Fibroblast of skin of left biceps (primary cell): Measurements from ENCODE around the gene CASP10.

Experiments used
- DNase-seq, 2 experiments: peaks; one replicate each; pipeline ENCODE4 v3.0.0-alpha.2; 2013; ENCODE audit warnings: low read depth in 2 of 2

The CASP10 gene

DNA sequence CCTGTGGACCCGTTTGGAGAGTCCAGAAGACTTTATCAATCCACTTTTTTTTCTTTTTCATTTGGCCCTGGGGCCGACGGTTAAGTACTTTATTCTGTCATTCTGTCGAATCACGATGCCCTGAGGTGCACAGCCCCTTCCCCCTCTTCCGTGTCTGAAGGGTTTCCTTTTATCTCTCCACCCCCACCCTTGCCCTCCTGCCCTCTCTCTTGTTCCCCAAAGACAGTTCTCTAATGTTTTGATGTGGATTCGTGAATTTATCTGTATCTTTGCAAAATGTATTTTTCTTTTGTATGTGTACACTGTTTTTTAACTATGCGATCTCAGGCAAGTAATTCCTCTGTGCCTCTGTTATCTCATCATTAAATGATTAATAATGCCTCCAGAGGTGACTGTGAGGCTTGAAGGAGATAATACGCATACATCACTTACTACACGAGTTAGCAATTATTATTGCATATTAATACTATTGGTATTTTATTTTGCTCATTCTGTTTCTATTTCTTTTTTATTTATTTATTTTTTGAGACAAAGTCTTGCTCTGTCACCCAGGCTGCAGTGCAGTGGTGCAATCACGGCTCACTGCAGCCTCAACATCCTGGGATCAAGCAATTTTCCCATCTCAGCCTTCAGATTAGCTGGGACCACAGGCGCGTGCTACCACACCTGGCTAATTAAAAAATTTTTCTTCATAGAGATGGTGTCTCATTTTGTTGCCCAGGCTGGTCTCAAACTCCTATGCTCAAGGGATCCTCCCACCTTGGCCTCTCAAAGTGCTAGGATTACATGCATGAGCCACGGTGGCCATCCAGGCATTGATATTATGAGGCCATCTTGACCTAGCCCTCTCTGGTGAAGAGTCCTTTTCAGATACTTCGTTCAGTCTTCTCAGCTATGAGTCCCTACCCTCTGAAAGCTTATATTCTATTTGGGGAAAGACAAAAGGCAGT, 76.0 kb downstream of the CASP10 start:
- no peak for DNase-seq

DNA sequence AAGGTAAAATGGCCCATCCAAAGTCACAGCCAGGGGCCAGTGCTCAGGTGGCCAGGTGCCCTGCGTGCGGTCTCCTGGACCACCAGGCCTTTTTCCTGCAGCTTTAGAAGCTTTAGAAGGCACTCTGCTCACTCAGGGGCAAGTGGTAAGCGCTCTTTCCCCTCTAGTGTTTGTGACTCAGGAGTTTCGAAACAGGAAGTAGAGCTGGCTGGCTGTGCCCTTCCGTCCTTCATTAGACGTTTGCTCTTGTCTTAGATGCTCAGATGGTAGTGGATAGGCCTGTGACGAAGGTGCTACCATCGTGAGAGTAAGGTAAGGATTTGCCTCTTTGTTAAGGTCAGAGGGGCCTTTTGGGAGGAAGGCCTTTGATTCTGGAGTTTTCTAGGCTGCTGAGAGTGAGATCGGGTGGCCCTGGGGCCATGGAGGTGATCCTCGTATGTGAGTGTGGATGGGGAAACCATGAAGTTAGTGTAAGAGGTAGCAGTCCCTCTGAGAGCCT, 77.4 kb downstream of the CASP10 start, which contains the start of gene CASP8:
Gene CASP8 (plus strand): TSS at position 235 of the 499 bp plus-strand sequence. CDS start 5,951 bp downstream, outside the sequence.
- no peak for DNase-seq

DNA sequence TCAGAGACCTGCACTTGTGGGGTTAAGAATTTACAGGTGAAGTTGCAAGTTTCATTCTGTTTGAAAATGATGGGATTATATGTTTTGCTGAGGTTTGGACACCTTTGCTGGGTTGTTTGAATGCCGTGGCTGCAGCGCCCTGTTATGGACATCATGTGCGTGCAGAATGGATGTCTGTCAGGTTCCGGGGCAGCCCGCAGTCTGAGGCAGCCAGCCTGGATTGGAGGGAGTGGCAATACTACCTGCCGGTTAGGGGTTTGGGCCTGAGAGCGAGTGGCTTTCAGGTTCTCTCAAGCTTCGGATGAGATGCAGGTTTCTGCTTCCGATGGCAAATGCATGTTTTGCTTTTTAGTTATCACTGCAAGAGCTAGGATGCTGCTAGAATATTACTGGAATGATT, 78.5 kb downstream of the CASP10 start:
- DNase-seq = no peak

DNA sequence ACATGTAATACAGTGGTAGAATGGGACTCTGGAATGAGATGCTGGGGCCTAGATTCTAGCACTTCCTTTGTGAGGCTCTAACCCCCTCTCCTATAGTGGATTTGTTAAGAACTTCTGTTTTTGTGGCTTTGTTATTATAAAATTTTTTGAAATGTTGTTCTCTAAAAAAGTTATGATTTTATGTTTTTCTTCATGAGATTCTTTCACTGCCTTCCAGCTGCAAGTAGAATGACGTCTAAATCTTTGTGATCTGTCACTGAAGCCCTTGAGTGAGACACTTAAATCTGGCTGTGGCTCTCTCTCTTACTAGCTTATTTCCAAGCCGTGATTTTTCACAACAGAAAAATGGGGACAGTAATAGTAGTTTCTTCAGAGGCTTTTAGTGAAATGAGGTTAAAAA, 79.0 kb downstream of the CASP10 start:
- no peak for DNase-seq

GRCh38 chr2:201262718-201263117, 79.8 kb downstream of the CASP10 start:
- no peak for DNase-seq

DNA sequence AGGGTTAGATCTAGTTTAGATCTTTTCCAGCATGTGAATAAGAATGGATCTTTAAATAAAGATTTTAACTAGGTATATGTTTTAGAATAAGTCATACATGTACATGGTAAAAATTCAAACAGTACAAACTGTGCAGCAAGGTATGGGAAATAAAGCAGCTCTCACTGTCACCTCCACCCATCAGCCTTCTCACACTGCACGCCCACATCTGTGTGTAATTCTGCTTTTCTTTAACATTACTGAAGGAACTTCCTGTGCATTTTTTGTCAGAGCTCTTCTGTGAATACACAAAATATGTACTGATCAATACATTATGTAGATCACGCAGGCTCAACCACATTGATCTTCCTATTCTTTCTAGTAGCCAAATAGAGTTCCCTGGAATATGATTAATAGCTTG, 80.8 kb downstream of the CASP10 start:
- DNase-seq = no peak

DNA sequence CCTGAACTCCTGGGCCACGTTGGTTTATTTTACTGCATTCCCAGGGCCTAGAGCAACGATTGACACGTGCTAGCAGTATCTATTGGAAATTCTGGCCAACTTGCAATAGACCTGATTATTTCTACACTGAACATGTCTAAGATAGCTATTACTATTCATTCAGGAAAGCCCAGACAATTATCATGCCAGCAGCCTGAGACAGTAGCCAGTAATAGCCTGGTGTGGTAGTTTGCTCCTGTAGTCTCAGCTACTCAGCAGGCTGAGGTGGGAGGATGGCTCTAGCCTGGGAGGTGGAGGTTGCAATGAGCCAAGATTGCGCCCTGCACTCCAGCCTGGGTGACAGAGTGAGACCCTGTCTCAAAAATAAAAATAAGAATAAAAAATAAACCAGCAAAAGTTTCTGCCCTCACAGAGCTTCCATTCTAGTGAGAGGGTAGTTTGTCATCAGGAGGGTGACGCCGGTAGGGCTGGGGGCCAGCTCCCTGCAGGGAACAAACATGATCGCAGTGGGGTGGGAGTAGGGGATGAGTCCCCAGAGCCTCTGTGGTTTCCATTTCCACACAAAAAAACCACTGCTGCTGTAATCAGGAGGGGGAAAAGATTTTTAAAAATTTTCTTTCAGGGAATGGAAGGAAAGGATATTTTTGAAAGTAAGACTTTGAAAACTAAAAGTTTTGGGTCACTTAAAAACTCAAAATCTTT, 81.7 kb downstream of the CASP10 start:
- DNase-seq = no peak

GRCh38 chr2:201266629-201267028, 83.7 kb downstream of the CASP10 start:
- no peak for DNase-seq

DNA sequence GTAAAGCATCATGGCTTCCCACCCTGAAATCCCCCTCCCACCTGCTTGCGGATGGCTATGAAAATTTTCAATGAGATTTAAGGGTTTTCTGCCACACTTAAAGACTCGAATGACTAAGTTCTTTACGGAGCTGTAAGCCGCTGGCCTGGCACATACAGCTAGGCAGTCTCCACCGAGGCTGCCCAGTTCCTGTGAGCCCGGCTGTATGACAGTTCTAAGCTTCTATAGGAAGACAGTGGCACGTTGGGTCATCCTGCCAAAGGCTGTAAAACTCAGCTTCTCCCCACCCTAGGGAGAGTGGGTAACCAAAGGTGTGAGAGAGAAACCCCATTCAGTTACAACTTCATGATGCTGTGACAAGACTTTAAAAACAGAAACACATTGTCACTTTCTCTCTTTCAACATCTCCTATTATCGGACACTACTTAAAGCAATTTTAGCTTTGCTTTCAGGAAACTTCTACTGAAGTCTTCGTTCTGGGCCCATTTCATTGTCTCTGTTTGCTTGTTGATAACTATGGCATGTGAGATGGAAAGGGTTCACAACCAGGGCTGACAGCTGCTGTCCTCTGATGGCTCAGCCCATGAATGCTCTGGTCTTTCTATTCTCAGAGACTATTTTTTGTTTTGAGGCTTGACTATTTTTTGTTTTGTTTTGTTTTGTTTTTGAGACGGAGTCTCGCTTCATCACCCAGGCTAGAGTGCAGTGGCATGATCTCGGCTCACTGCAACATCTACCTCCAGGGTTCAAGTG, 84.5 kb downstream of the CASP10 start:
- no peak for DNase-seq

DNA sequence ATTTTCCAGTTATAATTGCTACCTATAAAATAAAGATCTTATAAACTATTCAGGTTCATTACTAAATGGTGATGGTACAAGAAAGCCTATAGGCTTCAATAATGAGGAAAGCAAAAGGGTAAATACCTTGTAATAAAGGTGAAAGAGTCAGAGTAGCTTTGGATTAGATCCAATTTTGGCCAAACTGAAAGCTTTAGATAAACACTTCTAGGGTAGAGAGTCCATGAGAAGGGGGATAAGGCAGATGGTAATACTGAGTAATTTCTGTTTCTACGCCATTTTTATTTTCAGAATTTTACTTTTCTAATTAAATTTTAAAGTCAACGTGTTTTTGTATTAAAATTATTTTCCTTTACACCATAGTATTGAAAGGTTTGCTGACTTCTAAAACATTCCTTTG, 86.8 kb downstream of the CASP10 start:
- DNase-seq = no peak

DNA sequence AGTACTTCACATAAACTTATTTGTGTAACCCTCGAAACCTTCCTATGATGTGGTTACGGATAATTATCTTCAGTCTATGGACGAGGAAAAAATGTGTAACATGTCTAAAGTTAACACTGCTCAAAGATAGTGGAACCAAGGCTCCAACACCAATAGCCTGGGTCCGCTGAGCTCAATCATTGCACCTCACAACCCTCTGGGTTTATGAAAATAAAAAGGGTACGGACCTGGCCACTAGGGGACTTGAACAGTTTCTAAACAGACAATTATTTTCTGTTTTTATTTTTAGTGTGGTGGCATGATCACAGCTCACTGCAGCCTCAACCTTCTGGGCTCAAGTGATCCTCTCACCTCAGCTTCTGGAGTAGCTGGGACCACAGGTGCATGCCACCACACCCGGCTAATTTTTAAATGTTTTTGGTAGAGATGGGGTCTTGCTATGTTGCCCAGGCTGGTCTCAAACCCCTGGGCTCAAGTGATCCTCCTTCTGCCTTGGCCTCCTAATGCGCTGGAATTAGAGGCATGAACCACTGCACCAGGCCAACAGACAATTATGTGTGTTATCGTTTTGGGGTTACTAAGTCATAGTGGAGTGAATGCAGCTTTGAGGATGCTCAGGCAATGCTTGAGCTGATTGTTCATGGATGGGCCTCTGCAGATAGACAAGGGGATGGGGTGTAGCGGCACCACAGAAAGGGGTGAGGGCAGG, 87.5 kb downstream of the CASP10 start:
- DNase-seq = no peak

DNA sequence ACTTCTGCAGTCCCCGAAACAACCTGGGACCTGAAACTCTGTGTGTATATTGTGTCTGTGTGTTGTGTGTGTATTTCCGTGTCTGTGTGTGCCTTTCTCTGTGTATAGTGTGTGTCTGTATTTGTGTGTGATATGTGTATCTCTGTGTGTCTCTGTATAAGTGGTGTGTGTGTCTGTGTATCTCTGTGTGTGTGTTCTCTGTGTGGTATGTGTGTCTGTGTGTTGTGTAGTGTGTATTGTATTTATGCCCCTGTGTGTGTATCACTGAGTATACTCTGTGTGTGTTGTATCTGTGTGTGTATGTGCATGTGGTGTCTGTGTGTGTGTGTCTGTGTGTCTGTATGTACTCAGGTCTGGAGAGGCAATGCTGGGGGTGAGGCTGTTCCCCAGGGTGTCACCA, 89.0 kb downstream of the CASP10 start:
- DNase-seq = no peak

GRCh38 chr2:201273330-201273983, 90.5 kb downstream of the CASP10 start:
- no peak for DNase-seq

GRCh38 chr2:201275069-201275468, 92.1 kb downstream of the CASP10 start:
- no peak for DNase-seq

DNA sequence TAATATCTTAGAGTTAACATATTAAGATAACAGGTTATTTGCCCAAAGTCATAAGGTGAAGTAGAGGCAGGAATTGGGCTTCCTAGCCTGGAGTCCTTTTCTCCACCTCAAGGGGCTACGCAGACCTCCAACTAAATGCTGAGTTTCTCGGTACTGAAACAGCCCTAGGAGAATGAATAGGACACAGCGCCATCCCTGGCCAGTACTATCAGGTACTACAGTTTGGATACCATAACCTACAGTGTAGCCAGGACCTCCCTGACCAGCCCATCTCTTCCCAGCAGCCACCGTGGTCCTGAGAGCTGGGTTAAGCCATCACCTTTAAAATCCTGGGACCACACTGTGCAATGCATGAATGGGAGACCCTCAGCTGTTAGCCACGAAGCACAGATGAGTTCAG, 93.0 kb downstream of the CASP10 start:
- no peak for DNase-seq

DNA sequence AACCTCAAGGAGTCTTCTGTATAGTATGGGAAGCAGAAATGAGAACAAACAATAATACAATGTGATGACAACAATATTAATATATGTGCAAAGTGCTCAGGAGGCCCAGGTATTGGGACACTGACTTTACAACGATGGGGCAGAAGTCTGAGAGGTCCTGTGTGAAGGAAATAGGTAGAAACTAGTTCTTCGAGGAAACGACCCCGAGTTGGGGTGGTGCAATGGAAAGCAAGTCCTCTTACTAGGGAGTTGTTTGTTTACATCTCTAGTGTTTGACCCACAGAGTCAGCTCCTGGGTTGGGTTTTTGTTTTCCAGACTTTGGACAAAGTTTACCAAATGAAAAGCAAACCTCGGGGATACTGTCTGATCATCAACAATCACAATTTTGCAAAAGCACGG, 93.6 kb downstream of the CASP10 start:
- no peak for DNase-seq
